PC-9 (cell line): Measurements from ENCODE around the gene LYPLA2. TPM values are rescaled to one million over a fixed set of nuclear protein-coding genes. Genes with fewer than 3 reads are reported as not detected.

Experiments
- BruUV-seq: library from RNA; stranded (reverse); fragments of 400-500 nt; replicated peaks from 2 replicates; lab custom pipeline; 2021; lab: Mats Ljungman, UMichigan
- CTCF ChIA-PET: fragments of 300-600 bp; sonication (Branson Sonifier 250); formaldehyde crosslinking; loops from one replicate; lab custom pipeline; 2022; ENCODE audit warnings: antibody characterized with exemption; lab: Charles Lee
- POLR2A ChIA-PET: fragments of 300-600 bp; sonication (Branson Sonifier 250); formaldehyde crosslinking; loops from one replicate; lab custom pipeline; 2022; ENCODE audit warnings: antibody characterized with exemption; ENCODE audit not compliant: unreplicated experiment; lab: Charles Lee
- DNase-seq, 2 experiments: peaks; one replicate each; pipeline versions ENCODE4 v3.0.0 to v3.0.0-alpha.2; 2015 to 2022; ENCODE audit warnings: mixed read lengths in 1 of 2
- H2AFZ ChIP-seq: fragments of 200-600 bp; sonication (generic); 2 replicates; pipeline ENCODE4 v1.8.1; 2017; ENCODE audit warnings: antibody characterized with exemption
- H3F3A ChIP-seq: fragments of 200-600 bp; sonication (generic); 2 replicates; pipeline ENCODE4 v1.8.1; 2017; ENCODE audit warnings: antibody characterized with exemption, mild to moderate bottlenecking, low read depth; ENCODE audit not compliant: insufficient read depth
- H3K27ac ChIP-seq: fragments of 200-600 bp; sonication (generic); 2 replicates; pipeline ENCODE4 v1.6.1; 2016; ENCODE audit warnings: mixed run types
- H3K27me3 ChIP-seq: fragments of 200-600 bp; sonication (generic); 2 replicates; pipeline ENCODE4 v1.6.1; 2016; ENCODE audit warnings: low read depth, mixed run types; ENCODE audit not compliant: insufficient read depth
- H3K36me3 ChIP-seq: fragments of 200-600 bp; sonication (generic); 2 replicates; pipeline ENCODE4 v1.6.1; 2016; ENCODE audit warnings: low read depth, mixed run types
- H3K4me1 ChIP-seq: fragments of 200-600 bp; sonication (generic); replicated peaks from 2 replicates; pipeline ENCODE4 v1.6.1; 2016; ENCODE audit warnings: mixed run types; ENCODE audit not compliant: insufficient read depth
- H3K4me2 ChIP-seq: fragments of 200-600 bp; sonication (generic); 2 replicates; pipeline ENCODE4 v1.6.1; 2017; ENCODE audit warnings: mixed run types
- H3K4me3 ChIP-seq: fragments of 200-600 bp; sonication (generic); 2 replicates; pipeline ENCODE4 v1.6.1; 2016; ENCODE audit warnings: mixed run types
- H3K79me2 ChIP-seq: fragments of 200-600 bp; sonication (generic); 2 replicates; pipeline ENCODE4 v1.6.1; 2017; ENCODE audit warnings: low read depth, mixed run types
- H3K9me2 ChIP-seq: fragments of 200-600 bp; sonication (generic); 2 replicates; pipeline ENCODE4 v1.8.1; 2017; ENCODE audit warnings: mild to moderate bottlenecking; ENCODE audit not compliant: insufficient read depth
- H3K9me3 ChIP-seq: fragments of 200-600 bp; sonication (generic); 2 replicates; pipeline ENCODE4 v1.8.1; 2016; ENCODE audit warnings: low read depth; ENCODE audit not compliant: insufficient read depth
- H4K20me1 ChIP-seq: fragments of 200-600 bp; sonication (generic); 2 replicates; pipeline ENCODE4 v1.8.1; 2017; ENCODE audit not compliant: insufficient read depth
- CTCF ChIP-seq: fragments of 200-600 bp; sonication (generic); conservative IDR thresholded peaks from 2 replicates; pipeline ENCODE4 v1.6.1; 2017; ENCODE audit warnings: mixed run types, antibody characterized with exemption, mild to moderate bottlenecking, moderate library complexity
- EZH2 ChIP-seq: fragments of 200-600 bp; sonication (generic); IDR thresholded peaks from 2 replicates; pipeline ENCODE4 v1.8.0; 2017; ENCODE audit warnings: antibody characterized with exemption, low read depth
- intact Hi-C: fragments of 100-400 bp; cut with micrococcal nuclease; formaldehyde crosslinking; loops from one replicate; pipeline ENCODE4 v1.10.0; 2022; ENCODE audit not compliant: unreplicated experiment
- total RNA-seq: library from RNA; stranded (reverse); gene quantifications from 2 replicates; pipeline ENCODE4 v1.2.3, GENCODE V29; 2021

The LYPLA2 gene
- total RNA-seq, 1 experiment from 2014 or later = 90.1 TPM

DNA sequence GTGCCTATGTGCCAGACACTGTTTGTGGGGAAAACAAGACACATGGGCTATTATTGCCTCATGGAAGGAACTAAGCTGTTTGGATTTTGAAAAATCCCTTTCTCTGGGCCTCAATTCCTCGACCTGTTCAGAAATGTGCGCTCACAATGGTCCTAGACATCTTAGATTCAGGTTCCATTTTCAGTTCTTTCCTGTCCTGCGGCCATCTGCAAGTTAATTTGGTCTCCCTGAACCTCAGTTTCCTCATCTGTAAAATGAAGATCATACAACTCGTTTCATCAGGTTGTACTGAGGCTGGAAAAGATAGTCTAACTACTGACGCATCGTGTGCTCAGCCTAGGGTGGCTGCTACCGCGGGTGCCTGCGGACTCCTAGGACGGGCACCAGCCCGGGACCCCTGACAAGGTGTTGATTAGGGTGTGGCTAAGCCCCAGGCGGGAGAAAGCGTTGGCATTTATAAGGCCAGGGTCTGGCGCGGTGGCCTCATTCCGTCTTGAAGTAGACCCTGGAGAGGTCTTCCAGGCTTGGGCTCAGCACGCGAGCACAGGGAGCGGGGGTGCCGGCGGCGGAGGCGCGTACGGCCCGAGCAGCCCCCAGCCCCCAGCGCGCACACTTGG lies 48.2 kb upstream of the LYPLA2 start:
- Histone ChIP-seq H3K27ac (peak overlapping the region; percentile 29; the same call in 1 of the 2 replicates), H3K36me3 (no peaks in the 10 kb centered on the region), H2AFZ (peak overlapping the region; percentile 89), H3K4me1 (peaks cover 11% of the 10 kb centered on the region), H4K20me1 (peaks cover 21% of the 10 kb centered on the region), H3K4me3 (peak overlapping the region; percentile 66), H3K9me3 (no peaks in the 10 kb centered on the region), H3K4me2 (peak overlapping the region; percentile 95), H3F3A (peaks cover 15% of the 10 kb centered on the region; the same call in 1 of the 2 replicates), H3K27me3 (no peaks in the 10 kb centered on the region), H3K79me2 (peaks cover 39% of the 10 kb centered on the region), H3K9me2 (no peaks in the 10 kb centered on the region)
- no peak for TF ChIP-seq CTCF
- TF ChIP-seq EZH2 = no peak
- CTCF ChIA-PET = no interaction called here
- intact Hi-C loops = loop anchor here (5.0 kb wide), 1 partner anchor 50 kb away; the partner anchor contains the start of gene RPL11
- BruUV-seq = TSS peak; percentile 79
- POLR2A ChIA-PET = interaction anchor here (0.7 kb wide), 2 partner anchors 50 to 1690 kb away, joined by 3 read pairs; no protein-coding TSS in a partner anchor
- DNase-seq = peak in 1 of 2 experiments; percentile 25

GRCh38 chr1:23743287-23744152 lies 47.4 kb upstream of the LYPLA2 start, which contains the start of gene ELOA:
ELOA (plus strand) TSS chr1:23743471; CDS start chr1:23743504, 33 bp downstream.
- Histone ChIP-seq H3K9me3 (no peaks in the 10 kb centered on the region), H3K27ac (peak within 1 kb of the TSS; percentile 29; the same call in 1 of the 2 replicates), H3K4me3 (peak within 1 kb of the TSS; percentile 66), H4K20me1 (peaks cover 21% of the 10 kb centered on the region), H3K9me2 (no peaks in the 10 kb centered on the region), H3K4me2 (peak within 1 kb of the TSS; percentile 95), H3K27me3 (no peaks in the 10 kb centered on the region), H2AFZ (peak within 1 kb of the TSS; percentile 89), H3K4me1 (peaks cover 11% of the 10 kb centered on the region), H3F3A (peaks cover 16% of the 10 kb centered on the region; the same call in 1 of the 2 replicates), H3K79me2 (peaks cover 46% of the 10 kb centered on the region), H3K36me3 (no peaks in the 10 kb centered on the region)
- intact Hi-C loops = loop anchor here (5.0 kb wide), 1 partner anchor 51 kb away; the partner anchor contains the start of gene RPL11
- TF ChIP-seq EZH2 (no peak), CTCF (no peak)
- peak in 1 of 2 experiments; percentile 56 for DNase-seq
- POLR2A ChIA-PET = interaction anchor here (0.5 to 0.7 kb wide), 4 partner anchors 45 to 1690 kb away, joined by 3 to 8 read pairs (median 3); no protein-coding TSS in a partner anchor
- CTCF ChIA-PET = interaction anchor here (0.7 kb wide), 1 partner anchor 508 kb away, joined by 4 read pairs; no protein-coding TSS in a partner anchor
- BruUV-seq = no TSS peak

DNA sequence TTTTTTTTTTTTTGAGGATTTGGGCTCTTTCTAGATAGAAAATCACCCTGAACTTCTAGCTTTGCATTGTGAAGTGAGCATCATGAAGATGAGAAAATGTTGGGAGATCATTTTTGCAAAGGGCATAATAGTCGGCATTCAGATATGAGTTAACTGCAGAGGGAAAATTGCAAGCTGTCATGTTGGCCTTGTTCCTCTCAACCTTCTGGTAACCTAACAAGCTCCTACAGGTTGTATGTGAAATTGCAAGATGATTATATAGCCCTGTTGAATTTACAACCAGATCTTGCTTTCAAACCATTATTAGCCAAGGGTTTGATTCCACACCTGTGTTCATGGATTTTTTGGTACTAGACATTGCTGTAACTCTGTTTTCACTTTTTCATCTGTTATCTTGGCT lies 45.4 kb upstream of the LYPLA2 start:
- Histone ChIP-seq H3K9me3 (no peaks in the 10 kb centered on the region), H3K27ac (no peak overlapping the region), H3K4me1 (peaks cover 11% of the 10 kb centered on the region), H3K36me3 (no peaks in the 10 kb centered on the region), H2AFZ (no peak overlapping the region), H3K4me2 (peak overlapping the region; percentile 95; the same call in 1 of the 2 replicates), H3F3A (peaks cover 21% of the 10 kb centered on the region; the same call in 1 of the 2 replicates), H3K79me2 (peaks cover 54% of the 10 kb centered on the region), H3K27me3 (no peaks in the 10 kb centered on the region), H3K4me3 (peak overlapping the region; percentile 66; the same call in 1 of the 2 replicates), H4K20me1 (peaks cover 24% of the 10 kb centered on the region), H3K9me2 (no peaks in the 10 kb centered on the region)
- TF ChIP-seq EZH2 (no peak), CTCF (peak; percentile 56)
- DNase-seq = no peak
- BruUV-seq = no TSS peak
- POLR2A ChIA-PET = interaction anchor here (0.6 to 0.7 kb wide), 2 partner anchors 34 to 56 kb away, joined by 3 to 8 read pairs; no protein-coding TSS in a partner anchor
- CTCF ChIA-PET = interaction anchor here (0.6 to 0.7 kb wide), 4 partner anchors 22 to 169 kb away, joined by 3 to 7 read pairs (median 3); no protein-coding TSS in a partner anchor
- intact Hi-C loops = no loop called here
